Skeletal muscle satellite cell (primary cell): ENCODE results near the gene SCCPDH.

Source experiments
- H3K27me3 ChIP-seq: 2 replicates; pipeline ENCODE4 v1.7.0; 2013; ENCODE audit warnings: low read length; ENCODE audit not compliant: control insufficient read depth, insufficient read depth
- H3K36me3 ChIP-seq: 2 replicates; pipeline ENCODE4 v1.7.0; 2013; ENCODE audit warnings: mild to moderate bottlenecking, control low read depth, low read length; ENCODE audit not compliant: insufficient read depth
- H3K4me1 ChIP-seq: 2 replicates; pipeline ENCODE4 v1.7.0; 2013; ENCODE audit warnings: low read length; ENCODE audit not compliant: control insufficient read depth, insufficient read depth
- H3K4me2 ChIP-seq: 2 replicates; pipeline ENCODE4 v1.7.0; 2013; ENCODE audit warnings: mild to moderate bottlenecking, low read length
- H3K4me3 ChIP-seq: 2 replicates; pipeline ENCODE4 v1.7.0; 2013; ENCODE audit warnings: low read length
- H3K9ac ChIP-seq: 2 replicates; pipeline ENCODE4 v1.7.0; 2013; ENCODE audit warnings: mild to moderate bottlenecking, low read depth, low read length, moderate library complexity
- H3K9me3 ChIP-seq: replicated peaks from 2 replicates; pipeline ENCODE4 v1.7.0; 2013; ENCODE audit warnings: mild to moderate bottlenecking, control low read depth, low read length

Gene SCCPDH

GRCh38 chr1:246789454-246790339, 65.5 kb downstream of the SCCPDH start:
- Histone ChIP-seq H3K9ac (no peak overlapping the region), H3K4me2 (no peak overlapping the region), H3K27me3 (peaks cover 3% of the 10 kb centered on the region), H3K4me1 (peaks cover 14% of the 10 kb centered on the region), H3K9me3 (no peaks in the 10 kb centered on the region), H3K36me3 (no peaks in the 10 kb centered on the region), H3K4me3 (no peak overlapping the region)

DNA sequence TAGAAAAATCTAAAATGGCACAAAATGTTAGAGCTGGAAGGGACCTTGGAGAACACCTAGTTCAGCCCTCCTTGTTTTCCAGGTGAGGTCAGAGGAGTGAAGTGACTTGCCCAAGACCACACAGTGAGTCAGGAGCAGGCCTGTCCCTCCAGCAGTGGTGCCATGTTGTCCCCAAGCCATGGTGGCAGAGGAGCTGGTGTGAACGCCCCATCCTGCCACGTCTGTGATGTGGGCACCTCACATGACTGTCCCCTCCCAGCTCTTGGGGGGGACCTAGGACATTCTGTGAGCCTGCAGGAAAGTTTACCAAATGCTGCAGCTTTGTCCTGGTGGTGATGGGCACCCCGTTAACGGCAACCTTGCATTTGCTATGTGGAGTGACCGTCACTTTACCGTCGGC, 66.2 kb downstream of the SCCPDH start:
- H3K9me3 ChIP-seq = no peaks in the 10 kb centered on the region
- H3K36me3 ChIP-seq = no peaks in the 10 kb centered on the region
- no peak overlapping the region for H3K4me3 ChIP-seq
- no peak overlapping the region for H3K4me2 ChIP-seq
- H3K9ac ChIP-seq = no peak overlapping the region
- H3K27me3 ChIP-seq = peaks cover 3% of the 10 kb centered on the region
- peaks cover 14% of the 10 kb centered on the region for H3K4me1 ChIP-seq

DNA sequence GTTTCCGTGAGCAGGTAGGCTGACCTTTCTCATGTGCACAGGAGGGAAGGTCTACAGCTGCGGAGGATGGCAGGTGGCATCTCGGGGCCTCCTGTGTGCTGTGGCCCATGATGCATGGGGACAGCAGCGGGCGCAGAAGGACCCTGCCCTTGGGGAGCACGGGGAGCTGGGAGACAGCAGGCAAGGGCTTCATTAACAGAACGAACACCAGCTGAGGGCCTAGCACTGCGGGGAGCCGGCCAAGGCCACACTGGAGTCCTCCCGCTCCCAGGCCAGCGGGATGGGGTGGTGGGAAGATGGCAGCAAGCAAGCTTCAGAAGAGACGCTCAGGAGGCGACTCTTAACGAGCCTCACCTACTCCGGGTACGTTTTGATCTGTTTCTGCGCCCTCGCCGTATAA, 66.6 kb downstream of the SCCPDH start:
- Histone ChIP-seq H3K9ac (no peak overlapping the region), H3K4me3 (no peak overlapping the region), H3K4me2 (no peak overlapping the region), H3K27me3 (peaks cover 3% of the 10 kb centered on the region), H3K9me3 (no peaks in the 10 kb centered on the region), H3K36me3 (no peaks in the 10 kb centered on the region), H3K4me1 (peaks cover 16% of the 10 kb centered on the region)

DNA sequence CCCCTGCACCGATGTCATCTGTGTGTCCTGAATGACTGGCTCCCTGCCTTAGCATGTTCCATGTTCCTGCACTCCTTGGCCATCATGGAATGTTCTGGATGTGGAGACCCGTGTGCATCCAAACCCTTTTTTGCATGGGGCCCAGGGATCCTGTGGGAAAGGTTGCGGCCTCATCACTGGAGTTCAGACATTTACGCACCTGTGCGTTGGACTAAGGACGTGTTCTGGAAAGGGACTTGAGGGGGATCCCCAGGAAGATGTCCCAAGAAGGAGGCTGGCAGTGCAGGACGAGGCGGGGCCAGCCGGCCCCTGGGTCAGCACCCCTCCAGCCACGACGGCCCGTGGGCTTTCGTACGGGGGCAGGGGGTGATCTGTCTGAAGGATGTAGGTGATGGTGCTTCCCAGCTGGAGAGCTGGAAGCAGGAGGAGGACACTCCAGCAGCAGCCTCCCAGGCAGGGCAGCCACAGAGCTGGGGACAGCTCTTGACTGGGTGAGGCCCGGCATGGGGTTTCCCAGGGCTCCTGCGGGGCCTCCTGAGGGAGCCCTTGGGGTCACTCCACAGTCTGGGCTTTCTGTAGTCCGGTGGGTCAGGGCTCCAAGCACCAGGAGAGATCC, 67.2 kb downstream of the SCCPDH start:
- Histone ChIP-seq H3K4me2 (no peak overlapping the region), H3K4me3 (no peak overlapping the region), H3K4me1 (peaks cover 16% of the 10 kb centered on the region), H3K9me3 (no peaks in the 10 kb centered on the region), H3K36me3 (no peaks in the 10 kb centered on the region), H3K27me3 (peaks cover 3% of the 10 kb centered on the region), H3K9ac (no peak overlapping the region)

- Histone ChIP-seq H3K27me3 (peaks cover 3% of the 10 kb centered on the region), H3K4me3 (no peak overlapping the region), H3K36me3 (no peaks in the 10 kb centered on the region), H3K4me1 (peaks cover 16% of the 10 kb centered on the region), H3K9me3 (no peaks in the 10 kb centered on the region), H3K4me2 (no peak overlapping the region), H3K9ac (no peak overlapping the region)
Observed at GRCh38 chr1:246792603-246793002, 68.4 kb downstream of the SCCPDH start.

DNA sequence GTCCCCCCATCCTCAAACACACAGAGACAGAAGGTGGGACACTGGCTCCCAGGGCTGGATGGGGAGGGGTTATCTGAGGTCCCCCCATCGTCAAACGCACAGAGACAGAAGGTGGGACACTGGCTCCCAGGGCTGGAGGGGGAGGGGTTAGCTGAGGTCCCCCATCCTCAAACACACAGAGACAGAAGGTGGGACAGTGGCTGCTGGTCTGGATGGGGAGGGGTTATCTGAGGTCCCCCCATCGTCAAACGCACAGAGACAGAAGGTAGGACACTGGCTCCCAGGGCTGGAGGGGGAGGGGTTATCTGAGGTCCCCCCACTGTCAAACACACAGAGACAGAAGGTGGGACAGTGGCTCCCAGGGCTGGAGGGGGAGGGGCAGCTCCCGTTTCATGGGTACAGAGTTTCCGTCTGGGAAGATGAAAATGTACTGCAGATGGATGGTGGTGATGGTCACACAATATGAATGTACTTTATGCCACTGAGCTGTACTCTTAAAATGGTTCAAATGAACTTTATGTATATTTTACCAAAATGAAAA, 69.2 kb downstream of the SCCPDH start:
- Histone ChIP-seq H3K4me2 (no peak overlapping the region), H3K27me3 (peaks cover 3% of the 10 kb centered on the region), H3K9me3 (no peaks in the 10 kb centered on the region)

GRCh38 chr1:246794048-246794827, 70.0 kb downstream of the SCCPDH start:
- Histone ChIP-seq H3K27me3 (peaks cover 5% of the 10 kb centered on the region), H3K4me2 (peak overlapping the region; percentile 22), H3K4me3 (no peak overlapping the region), H3K36me3 (no peaks in the 10 kb centered on the region), H3K9me3 (no peaks in the 10 kb centered on the region), H3K9ac (no peak overlapping the region), H3K4me1 (peaks cover 16% of the 10 kb centered on the region)

More for the DNA sequence above, 69.2 kb downstream of the SCCPDH start:
- Histone ChIP-seq H3K4me1 (peaks cover 16% of the 10 kb centered on the region), H3K36me3 (no peaks in the 10 kb centered on the region), H3K9ac (no peak overlapping the region), H3K4me3 (no peak overlapping the region)

DNA sequence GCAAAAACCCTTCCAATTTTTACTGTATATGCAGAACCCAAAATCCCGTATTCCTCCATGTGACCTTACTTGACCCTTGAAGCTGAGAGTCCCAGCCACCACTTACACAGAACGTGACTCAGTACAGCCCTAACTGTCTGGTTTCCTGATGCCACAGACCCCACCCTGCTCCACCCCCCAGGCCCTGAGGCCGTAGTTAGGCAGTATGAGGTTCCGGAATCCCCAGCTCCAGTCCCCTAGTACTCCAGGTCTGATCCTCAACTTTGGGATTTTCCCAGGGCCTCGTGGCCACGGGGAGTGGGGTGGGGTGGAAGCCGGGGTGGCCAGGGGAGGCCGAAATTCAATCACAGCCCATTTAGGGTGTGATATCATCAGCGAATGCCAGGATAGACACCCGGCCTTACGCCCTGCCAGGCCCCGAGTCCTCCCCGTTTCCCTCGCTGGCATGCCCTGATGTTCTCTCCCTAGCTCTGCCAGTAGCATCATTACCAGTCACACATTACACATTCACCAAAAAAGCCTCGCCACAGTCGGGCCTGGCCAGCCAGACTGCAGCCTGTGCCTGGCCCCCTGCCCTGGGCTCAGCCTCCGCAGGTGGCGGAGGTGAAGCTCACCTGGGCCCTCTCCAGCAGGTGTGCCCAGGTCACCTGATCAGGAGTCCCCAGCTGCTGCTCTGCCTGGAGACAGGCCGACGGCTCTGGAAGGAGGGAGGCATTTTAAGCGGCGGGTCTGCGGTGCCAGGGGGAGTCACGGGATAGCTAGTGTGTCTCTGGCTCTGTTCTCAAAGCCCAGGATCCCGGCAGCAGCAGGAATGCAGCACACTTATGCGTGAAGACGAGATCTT, 70.8 kb downstream of the SCCPDH start:
- H3K36me3 ChIP-seq = no peaks in the 10 kb centered on the region
- no peaks in the 10 kb centered on the region for H3K9me3 ChIP-seq
- peaks cover 16% of the 10 kb centered on the region for H3K4me1 ChIP-seq
- no peak overlapping the region for H3K4me3 ChIP-seq
- H3K9ac ChIP-seq = peak overlapping the region; percentile 33
- peaks cover 7% of the 10 kb centered on the region for H3K27me3 ChIP-seq
- H3K4me2 ChIP-seq = peak overlapping the region; percentile 22

DNA sequence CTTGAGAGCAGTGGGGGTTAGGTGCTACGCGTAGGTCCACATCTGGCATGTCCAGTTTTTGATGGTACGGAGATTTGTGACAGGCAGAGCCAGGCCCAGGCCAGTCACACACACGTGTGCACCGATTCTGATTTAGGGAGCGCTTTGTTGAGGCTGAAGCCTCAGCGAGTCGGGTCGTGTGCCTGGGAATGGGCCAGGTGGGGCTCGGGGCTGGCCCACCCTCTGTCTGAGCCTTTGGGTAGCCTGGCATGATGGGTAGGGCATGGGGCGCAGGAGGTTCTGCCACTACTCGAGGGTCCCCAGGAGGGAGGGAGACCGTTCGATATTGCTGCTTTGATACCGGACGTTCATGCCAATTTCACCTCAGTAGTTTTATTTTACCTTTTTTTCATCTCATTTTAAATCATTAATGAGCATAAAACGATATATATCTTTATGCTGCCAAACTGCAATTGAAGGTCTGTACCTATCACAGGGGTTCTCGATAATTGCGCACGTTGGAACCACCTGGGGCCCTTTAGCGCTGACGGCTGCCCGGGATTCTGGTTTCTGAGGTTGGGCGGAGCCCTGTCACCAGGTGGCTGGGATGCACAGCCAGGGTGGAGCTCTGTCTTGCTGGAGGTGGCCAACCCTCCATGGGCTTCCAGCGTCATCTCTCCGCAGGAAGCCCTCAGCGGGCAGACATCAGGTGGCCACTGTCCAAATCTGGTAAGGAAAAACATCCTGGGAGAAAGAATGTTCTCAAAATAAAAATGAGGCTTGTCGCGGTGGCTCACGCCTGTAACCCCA, 71.9 kb downstream of the SCCPDH start:
- Histone ChIP-seq H3K27me3 (peaks cover 7% of the 10 kb centered on the region), H3K4me3 (no peak overlapping the region), H3K36me3 (no peaks in the 10 kb centered on the region), H3K9me3 (no peaks in the 10 kb centered on the region), H3K4me2 (no peak overlapping the region), H3K4me1 (peaks cover 16% of the 10 kb centered on the region), H3K9ac (no peak overlapping the region)

GRCh38 chr1:246797157-246797556, 72.9 kb downstream of the SCCPDH start:
- H3K4me3 ChIP-seq = no peak overlapping the region
- H3K36me3 ChIP-seq = no peaks in the 10 kb centered on the region
- no peak overlapping the region for H3K9ac ChIP-seq
- H3K27me3 ChIP-seq = peaks cover 7% of the 10 kb centered on the region
- H3K9me3 ChIP-seq = no peaks in the 10 kb centered on the region
- no peak overlapping the region for H3K4me2 ChIP-seq
- peaks cover 16% of the 10 kb centered on the region for H3K4me1 ChIP-seq
